ENCODE data around the gene UPF2. TPM values are rescaled to one million over a fixed set of nuclear protein-coding genes. Genes with fewer than 3 reads are reported as not detected.

The UPF2 gene
- total and polyA plus RNA-seq, 2 of the 4 experiments (the other 2 are of a cell fraction), result 9.2 to 14.3 TPM

- TF ChIP-seq SMC3 (IDR thresholded peaks at IDR 0.05; ENCODE audit: low read depth, low read length) (no peak), RFX5 (IDR thresholded peaks at IDR 0.05; ENCODE audit: low read depth, low read length) (no peak), POLR2A (IDR thresholded peaks at IDR 0.05; ENCODE audit: low read depth, low read length) (no peak), MAFK (IDR thresholded peaks at IDR 0.05; ENCODE audit: low read depth, low read length) (no peak), RCOR1 (IDR thresholded peaks at IDR 0.05; ENCODE audit: insufficient replicate concordance, low read length) (no peak), RAD21 (IDR thresholded peaks at IDR 0.05; ENCODE audit: low read length) (no peak), BHLHE40 (IDR thresholded peaks at IDR 0.05; ENCODE audit: low read depth, low read length) (no peak), USF2 (IDR thresholded peaks at IDR 0.05; ENCODE audit: low read depth, low read length) (no peak), FOS (IDR thresholded peaks at IDR 0.05; ENCODE audit: low read depth, low read length) (no peak), MXI1 (IDR thresholded peaks at IDR 0.05; ENCODE audit: borderline replicate concordance, low read depth, low read length) (no peak), NFE2L2 (IDR thresholded peaks at IDR 0.05; ENCODE audit: low read depth, low read length) (no peak)
- Histone ChIP-seq H3K4me2 (ENCODE audit: low read depth, low read length) (no peak overlapping the region), H3K9me3 (ENCODE audit: control insufficient read depth, insufficient read depth, low read length) (no peaks in the 10 kb centered on the region), H3K18ac (ENCODE audit: low read depth, low read length) (no peak overlapping the region), H4K5ac (ENCODE audit: low read depth, low read length) (no peak overlapping the region), H3K27ac (ENCODE audit: insufficient read depth, low read length) (no peak overlapping the region), H3K4ac (ENCODE audit: low read depth, low read length) (no peak overlapping the region), H3K9ac (ENCODE audit: low read depth, low read length) (no peak overlapping the region), H2AK5ac (ENCODE audit: low read depth, low read length) (no peak overlapping the region), H2BK120ac (ENCODE audit: low read depth, low read length) (no peak overlapping the region), H2BK5ac (ENCODE audit: low read depth, low read length, poor library complexity, severe bottlenecking) (no peak overlapping the region), H3K4me3 (ENCODE audit: insufficient read depth, low read depth, low read length) (no peak overlapping the region), H4K20me1 (ENCODE audit: insufficient read depth, low read length) (no peaks in the 10 kb centered on the region), H4K8ac (ENCODE audit: low read depth in 2 of 2, low read length in 2 of 2) (no peak overlapping the region), H3K56ac (ENCODE audit: extremely low read depth, insufficient read depth, low read length) (no peak overlapping the region), H3K23ac (ENCODE audit: low read depth, low read length) (no peak overlapping the region), H3K4me1 (ENCODE audit: control insufficient read depth, insufficient read depth, low read length) (peaks cover 12% of the 10 kb centered on the region), H3K36me3 (ENCODE audit: control insufficient read depth, insufficient read depth, low read length) (no peaks in the 10 kb centered on the region), H2BK20ac (ENCODE audit: low read depth, low read length) (no peak overlapping the region), H2AFZ (replicated peaks; ENCODE audit: low read length, poor library complexity) (no peak overlapping the region), H3K79me1 (ENCODE audit: low read depth in 1 of 2, low read length in 2 of 2) (no peaks in the 10 kb centered on the region), H2AK9ac (replicated peaks; ENCODE audit: low read depth, low read length, poor library complexity) (no peak overlapping the region), H3K14ac (replicated peaks; ENCODE audit: low read depth, low read length) (no peak overlapping the region), H2BK15ac (ENCODE audit: low read depth, low read length) (no peak overlapping the region), H4K91ac (ENCODE audit: insufficient read depth, low read depth, low read length) (no peak overlapping the region), H3K27me3 (ENCODE audit: control insufficient read depth, insufficient read depth, low read length) (no peaks in the 10 kb centered on the region), H3K9me1 (ENCODE audit: insufficient read depth, low read length) (peaks cover 12% of the 10 kb centered on the region)
- no peak for ATAC-seq (ENCODE audit: low read depth)
- dilution Hi-C loops (cut with HindIII; ENCODE audit: low sequenced_read_pairs, unreplicated experiment), result no loop called here
- intact Hi-C loops (cut with micrococcal nuclease), result no loop called here
- ChIA-PET POLR2A (ENCODE audit: unreplicated experiment) (no interaction called here), CTCF (interaction anchor here (0.8 kb wide), 1 partner anchor 52 kb away, joined by 3 read pairs; no protein-coding TSS in a partner anchor)
- in situ Hi-C loops (cut with MboI; ENCODE audit: low sequenced_read_pairs), result no loop called here
- no TSS peak for BruUV-seq (replicated peaks)
- no CpG with 5 or more reads among the region's 7 CpGs for WGBS, 2 experiments (ENCODE audit: extremely low coverage in 2 of 2, insufficient read length in 1 of 2)
- no peak for DNase-seq
These were observed 171.7 kb downstream of the UPF2 start for GRCh38 chr10:11870900-11871400.
